Neuron (in vitro differentiated cells): ENCODE data around the gene WDPCP.
"Not testable (repeated sequence)": the region's sequence is repeated elsewhere in the genome, so short reads cannot be mapped to it uniquely, and the experiment has no call there.

Experiments
- H2AFZ ChIP-seq: one replicate; pipeline ENCODE4 v1.6.1; 2013; ENCODE audit warnings: low read depth, mild to moderate bottlenecking, inconsistent platforms, low read length, moderate library complexity
- H3K27me3 ChIP-seq: one replicate; pipeline ENCODE4 v1.6.1; 2013; ENCODE audit warnings: low read length; ENCODE audit not compliant: insufficient read depth
- H3K36me3 ChIP-seq: one replicate; pipeline ENCODE4 v1.6.1; 2013; ENCODE audit warnings: low read length; ENCODE audit not compliant: insufficient read depth
- H3K4me1 ChIP-seq: one replicate; pipeline ENCODE4 v1.6.1; 2013; ENCODE audit warnings: low read length; ENCODE audit not compliant: insufficient read depth
- H3K4me3 ChIP-seq: 2 replicates; pipeline ENCODE4 v1.5.1; 2013; ENCODE audit warnings: mild to moderate bottlenecking, low read length, moderate library complexity
- H3K9me3 ChIP-seq: one replicate; pipeline ENCODE4 v1.6.1; 2013; ENCODE audit warnings: low read length

WDPCP gene

GRCh38 chr2:63610525-63610924, 22.2 kb upstream of the WDPCP start:
- H3K27me3 ChIP-seq = no peaks in the 10 kb centered on the region
- H3K9me3 ChIP-seq = no peaks in the 10 kb centered on the region
- no peak overlapping the region for H3K4me3 ChIP-seq
- peaks cover 18% of the 10 kb centered on the region for H3K4me1 ChIP-seq
- peaks cover 20% of the 10 kb centered on the region for H3K36me3 ChIP-seq
- H2AFZ ChIP-seq = no peak overlapping the region

DNA sequence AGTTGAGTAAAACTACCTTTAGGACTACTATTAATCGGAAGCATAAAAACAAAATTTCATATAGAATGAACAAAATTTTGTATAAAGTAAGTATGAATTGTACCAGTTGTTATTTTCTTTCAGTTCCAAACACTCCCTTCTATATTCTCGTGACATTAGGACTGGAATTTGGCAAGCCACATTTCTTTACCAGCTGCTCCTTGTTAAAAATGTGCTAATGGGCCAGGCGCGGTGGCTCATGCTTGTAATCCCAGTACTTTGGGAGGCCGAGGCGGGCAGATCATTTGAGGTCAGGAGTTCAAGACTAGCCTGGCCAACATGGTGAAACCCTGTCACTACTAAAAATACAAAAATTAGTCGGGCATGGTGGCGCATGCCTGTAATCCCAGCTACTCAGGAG, 20.6 kb upstream of the WDPCP start:
- not testable (repeated sequence) for H3K27me3 ChIP-seq, H2AFZ ChIP-seq, H3K9me3 ChIP-seq, H3K4me3 ChIP-seq, H3K4me1 ChIP-seq
- peaks cover 36% of the 10 kb centered on the region for H3K36me3 ChIP-seq

DNA sequence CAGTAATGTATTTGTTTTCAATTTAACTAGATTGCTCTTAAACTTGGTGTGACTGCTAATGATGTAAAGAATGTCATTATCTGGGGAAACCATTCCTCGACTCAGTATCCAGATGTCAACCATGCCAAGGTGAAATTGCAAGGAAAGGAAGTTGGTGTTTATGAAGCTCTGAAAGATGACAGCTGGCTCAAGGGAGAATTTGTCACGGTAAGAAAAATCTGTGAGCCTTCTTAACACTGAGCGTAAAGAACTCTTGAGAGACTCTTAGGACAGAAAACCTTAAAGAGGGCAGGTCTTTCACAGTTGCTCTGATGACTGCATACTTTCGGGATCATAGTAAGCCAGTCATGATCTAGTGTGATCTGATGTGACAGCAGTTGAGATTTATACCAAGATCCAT, 16.4 kb upstream of the WDPCP start:
- Histone ChIP-seq H3K36me3 (peaks cover 72% of the 10 kb centered on the region), H3K4me1 (no peaks in the 10 kb centered on the region)

GRCh38 chr2:63600881-63601460, 12.7 kb upstream of the WDPCP start:
- Histone ChIP-seq H3K9me3 (no peaks in the 10 kb centered on the region), H3K4me3 (no peak overlapping the region), H2AFZ (no peak overlapping the region), H3K36me3 (peaks cover 77% of the 10 kb centered on the region), H3K27me3 (no peaks in the 10 kb centered on the region), H3K4me1 (no peaks in the 10 kb centered on the region)

More for the DNA sequence above, 16.4 kb upstream of the WDPCP start:
- Histone ChIP-seq H3K4me3 (no peak overlapping the region), H3K27me3 (no peaks in the 10 kb centered on the region), H2AFZ (no peak overlapping the region), H3K9me3 (no peaks in the 10 kb centered on the region)

GRCh38 chr2:63598981-63599380, 10.7 kb upstream of the WDPCP start:
- Histone ChIP-seq H3K36me3 (peaks cover 75% of the 10 kb centered on the region), H3K27me3 (no peaks in the 10 kb centered on the region), H3K4me1 (no peaks in the 10 kb centered on the region), H3K9me3 (no peaks in the 10 kb centered on the region), H2AFZ (no peak overlapping the region), H3K4me3 (no peak overlapping the region)

GRCh38 chr2:63596401-63596883, 8.2 kb upstream of the WDPCP start:
- Histone ChIP-seq H2AFZ (no peak overlapping the region), H3K27me3 (no peaks in the 10 kb centered on the region), H3K4me1 (peaks cover under 1% of the 10 kb centered on the region), H3K4me3 (no peak overlapping the region), H3K9me3 (no peaks in the 10 kb centered on the region), H3K36me3 (peaks cover 68% of the 10 kb centered on the region)

DNA sequence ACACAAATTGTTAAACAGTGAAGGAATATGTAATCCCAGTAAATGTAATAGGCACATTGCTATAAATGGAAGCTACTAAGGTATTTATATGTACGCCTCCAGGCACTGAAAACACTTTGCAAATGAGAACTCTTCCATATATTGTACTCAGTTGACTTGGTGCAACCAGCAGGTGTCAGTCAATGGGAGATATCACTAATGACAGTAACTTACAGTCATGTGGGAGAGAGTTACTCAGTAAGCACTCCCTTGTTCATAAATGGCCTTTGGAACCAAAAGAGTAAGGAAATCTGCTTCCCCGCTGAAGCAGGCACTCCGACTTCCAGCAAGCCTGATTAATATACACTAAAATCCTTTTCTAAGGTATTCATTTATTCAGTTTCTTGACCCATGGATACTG, 6.4 kb upstream of the WDPCP start:
- H3K4me3 ChIP-seq = no peak overlapping the region
- H2AFZ ChIP-seq = no peak overlapping the region
- H3K4me1 ChIP-seq = peaks cover 18% of the 10 kb centered on the region
- no peaks in the 10 kb centered on the region for H3K9me3 ChIP-seq
- no peaks in the 10 kb centered on the region for H3K27me3 ChIP-seq
- peaks cover 60% of the 10 kb centered on the region for H3K36me3 ChIP-seq

DNA sequence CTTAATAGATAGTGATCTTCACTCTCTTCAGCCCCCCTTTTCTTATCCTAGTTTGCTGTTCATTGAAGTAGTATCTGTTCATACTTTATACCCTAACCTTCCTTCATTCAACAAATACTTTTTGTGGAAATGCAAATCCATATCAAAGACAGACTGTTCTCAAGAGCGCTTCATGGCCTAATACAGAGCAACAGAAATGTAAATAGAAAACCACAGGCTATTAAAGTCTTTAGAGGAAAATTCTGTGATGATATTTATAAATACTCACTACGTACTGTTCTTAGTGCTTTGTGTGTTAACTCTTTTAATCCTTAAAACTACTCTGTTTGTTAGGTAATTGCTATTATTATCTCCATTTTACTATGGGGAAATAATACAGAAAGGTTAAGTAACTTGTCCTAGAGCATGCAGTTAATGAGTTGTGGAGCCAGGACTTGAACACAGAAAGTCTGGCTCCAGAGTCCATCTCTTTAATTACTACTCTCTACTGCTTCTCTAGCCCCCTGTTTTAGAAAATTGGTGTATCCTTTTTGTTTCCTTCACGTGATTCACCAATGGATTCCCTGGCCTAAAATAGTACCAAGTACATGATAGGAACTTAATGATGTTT, 3.4 kb upstream of the WDPCP start:
- H2AFZ ChIP-seq = no peak overlapping the region
- no peak overlapping the region for H3K4me3 ChIP-seq
- H3K27me3 ChIP-seq = no peaks in the 10 kb centered on the region
- H3K9me3 ChIP-seq = no peaks in the 10 kb centered on the region
- peaks cover 45% of the 10 kb centered on the region for H3K36me3 ChIP-seq
- peaks cover 32% of the 10 kb centered on the region for H3K4me1 ChIP-seq

- peak overlapping the region; percentile 77 for H3K4me3 ChIP-seq
- no peaks in the 10 kb centered on the region for H3K27me3 ChIP-seq
- H3K9me3 ChIP-seq = no peaks in the 10 kb centered on the region
- H3K36me3 ChIP-seq = peaks cover 38% of the 10 kb centered on the region
- H2AFZ ChIP-seq = no peak overlapping the region
- peaks cover 35% of the 10 kb centered on the region for H3K4me1 ChIP-seq
Observed at GRCh38 chr2:63590626-63591408, 2.5 kb upstream of the WDPCP start.

- Histone ChIP-seq H2AFZ (peak overlapping the region; percentile 53), H3K27me3 (no peaks in the 10 kb centered on the region), H3K4me3 (peak overlapping the region; percentile 77), H3K4me1 (peaks cover 35% of the 10 kb centered on the region), H3K9me3 (no peaks in the 10 kb centered on the region), H3K36me3 (peaks cover 25% of the 10 kb centered on the region)
Observed at GRCh38 chr2:63589148-63589958, 1.1 kb upstream of the WDPCP start.

DNA sequence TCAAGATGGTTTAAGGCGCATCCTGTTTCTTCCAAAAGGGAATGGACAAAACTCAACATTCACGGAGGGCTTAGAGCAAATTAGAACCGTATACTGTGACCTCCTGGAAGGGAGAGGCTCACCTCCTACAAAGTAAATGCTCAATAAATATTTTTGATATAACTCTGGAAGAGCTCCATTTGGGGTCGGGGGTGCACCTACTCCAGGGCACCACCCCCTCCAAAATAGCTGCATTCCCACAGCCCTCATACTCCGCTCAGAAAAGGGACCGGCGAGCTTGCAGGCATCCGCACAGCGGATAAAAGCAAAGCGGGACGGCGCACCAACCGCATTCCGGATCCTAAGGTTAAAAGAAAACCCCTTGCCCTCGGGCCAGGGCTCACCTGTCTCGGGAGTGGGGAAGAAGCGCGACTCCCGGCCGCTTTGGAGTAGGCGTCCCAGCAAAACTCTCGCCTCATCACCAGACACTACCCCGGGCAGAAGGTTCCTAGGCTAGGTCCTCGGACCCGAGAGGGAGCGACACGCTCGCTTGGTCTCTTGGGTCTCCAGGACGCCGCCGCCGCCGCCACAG, 378 bp downstream of the WDPCP start:
- peaks cover 35% of the 10 kb centered on the region for H3K4me1 ChIP-seq
- peak overlapping the region; percentile 77 for H3K4me3 ChIP-seq
- H2AFZ ChIP-seq = peak overlapping the region; percentile 94
- H3K9me3 ChIP-seq = no peaks in the 10 kb centered on the region
- peaks cover 14% of the 10 kb centered on the region for H3K36me3 ChIP-seq
- H3K27me3 ChIP-seq = no peaks in the 10 kb centered on the region

- no peak overlapping the region for H3K4me3 ChIP-seq
- H3K4me1 ChIP-seq = peaks cover 14% of the 10 kb centered on the region
- no peak overlapping the region for H2AFZ ChIP-seq
- H3K36me3 ChIP-seq = no peaks in the 10 kb centered on the region
- H3K9me3 ChIP-seq = no peaks in the 10 kb centered on the region
- no peaks in the 10 kb centered on the region for H3K27me3 ChIP-seq
Observed at GRCh38 chr2:63582873-63583272, 5.4 kb downstream of the WDPCP start.
